K562 (cell line): Measurements from ENCODE around the gene SPTBN4. TPM values are rescaled to one million over a fixed set of nuclear protein-coding genes. Genes with fewer than 3 reads are reported as not detected.
A peak's percentile ranks its signal among the peaks of the same experiment; 100 is the strongest.

Experiments used
- ATF7 ChIP-seq: fragments of 450-650 bp; IDR thresholded peaks from 2 replicates; pipeline ENCODE4 v1.7.1; 2014; ENCODE audit warnings: mild to moderate bottlenecking, moderate library complexity
- BMI1 ChIP-seq: fragments of 150-350 bp; IDR thresholded peaks from 2 replicates; pipeline ENCODE4 v1.6.1; 2014; ENCODE audit warnings: low read length
- CBX1 ChIP-seq: sonication (generic); IDR thresholded peaks from 2 replicates; pipeline ENCODE4 v1.6.1; 2016; ENCODE audit warnings: antibody characterized with exemption, low read depth, mild to moderate bottlenecking
- CSDE1 ChIP-seq, 2 experiments: fragments of 450-650 bp; IDR thresholded peaks; 2 replicates each; pipeline ENCODE4 v1.6.1; 2016; ENCODE audit warnings: mild to moderate bottlenecking in 1 of 2
- CXXC5 ChIP-seq: fragments of 250-450 bp; sonication (Bioruptor Pico); IDR thresholded peaks from 2 replicates; pipeline ENCODE4 v1.8.0; 2022; ENCODE audit warnings: inconsistent platforms, mild to moderate bottlenecking, moderate library complexity
- DACH1 ChIP-seq: fragments of 450-650 bp; IDR thresholded peaks from 2 replicates; pipeline ENCODE4 v1.6.1; 2018; ENCODE audit not compliant: partially characterized antibody
- DNMT1 ChIP-seq: fragments of 450-650 bp; IDR thresholded peaks from 2 replicates; pipeline ENCODE4 v1.6.1; 2016; ENCODE audit warnings: antibody characterized with exemption, mild to moderate bottlenecking
- MAFF ChIP-seq: IDR thresholded peaks from 2 replicates; pipeline ENCODE4 v1.6.1; 2012; ENCODE audit warnings: low read length, improper control_type of control experiment
- MAFG ChIP-seq: fragments of 450-650 bp; conservative IDR thresholded peaks from 2 replicates; pipeline ENCODE4 v1.6.1; 2016; ENCODE audit warnings: missing genetic modification characterization, missing compliant biosample characterization
- MAFK ChIP-seq: IDR thresholded peaks from 2 replicates; pipeline ENCODE4 v1.6.1; 2011; ENCODE audit warnings: low read length, improper control_type of control experiment
- NFE2 ChIP-seq: IDR thresholded peaks from 2 replicates; pipeline ENCODE4 v1.6.1; 2014; ENCODE audit warnings: antibody characterized with exemption, low read depth
- PML ChIP-seq: IDR thresholded peaks from 2 replicates; pipeline ENCODE4 v1.6.1; 2012; ENCODE audit warnings: low read length, inconsistent platforms
- POLR2AphosphoS5 ChIP-seq: IDR thresholded peaks from 2 replicates; pipeline ENCODE4 v1.6.1; 2011; ENCODE audit warnings: mild to moderate bottlenecking, low read depth, low read length, moderate library complexity; ENCODE audit not compliant: control insufficient read depth, insufficient read depth
- SMARCC2 ChIP-seq: fragments of 450-650 bp; IDR thresholded peaks from 2 replicates; pipeline ENCODE4 v1.6.1; 2017; ENCODE audit warnings: antibody characterized with exemption, moderate library complexity, mild to moderate bottlenecking, low read depth
- TGIF2 ChIP-seq: sonication (generic); formaldehyde crosslinking; IDR thresholded peaks from 2 replicates; pipeline ENCODE4 v1.8.1; 2022; ENCODE audit warnings: mild to moderate bottlenecking, missing genetic modification reagents, moderate library complexity
- ZEB2 ChIP-seq: fragments of 450-650 bp; IDR thresholded peaks from 2 replicates; pipeline ENCODE4 v1.6.1; 2016
- ZFP36 ChIP-seq: fragments of 150-350 bp; IDR thresholded peaks from 2 replicates; pipeline ENCODE4 v1.6.1; 2018; ENCODE audit warnings: low read length, low read depth; ENCODE audit not compliant: partially characterized antibody
- polyA plus RNA-seq, 8 experiments: library from polyadenylated mRNA; depleted of rRNA in 4 of 8; stranded (reverse) in 5 of 8; unstranded in 3 of 8; fragments of >200 nt; fragmentation: Nextera tagmentation in 2 of 8; fragmentation: Illumina TruSeq in 1 of 8; extraction: Ambion mirVana in 2 of 8; extraction: Trizol in 1 of 8; gene quantifications; 2 replicates each; pipeline versions ENCODE4 v1.2.1 to v1.2.3, GENCODE V29; 2011 to 2014; ENCODE audit warnings: inconsistent platforms in 1 of 8, missing spikeins in 1 of 8
- total RNA-seq, 7 experiments: library from RNA; depleted of rRNA in 6 of 7; stranded (reverse); fragments of >200 nt in 6 of 7; fragmentation: Illumina TruSeq in 2 of 7; extraction: Trizol in 2 of 7; gene quantifications; 2 replicates each; pipeline versions ENCODE4 v1.2.1 to v1.2.3, GENCODE V29; 2011 to 2021; ENCODE audit warnings: low replicate concordance in 1 of 7
- TF ChIP-seq, protein P1 (sequence below): fragments of 200-800 bp; sonication (Bioruptor generic); IDR thresholded peaks from 2 replicates; pipeline ENCODE4 v1.6.1; 2016; ENCODE audit warnings: missing genetic modification characterization, missing compliant biosample characterization
- TF ChIP-seq, protein P2 (sequence below): fragments of 250-450 bp; sonication (Bioruptor Pico); IDR thresholded peaks from 2 replicates; pipeline ENCODE4 v1.4.0; 2020
- TF ChIP-seq, protein P3 (sequence below): sonication (generic); formaldehyde crosslinking; IDR thresholded peaks from 2 replicates; pipeline ENCODE4 v1.9.0; 2022; ENCODE audit warnings: mild to moderate bottlenecking, missing genetic modification reagents
- TF ChIP-seq, protein P4 (sequence below): fragments of 250-450 bp; sonication (Bioruptor Pico); IDR thresholded peaks from 2 replicates; pipeline ENCODE4 v1.4.0; 2020; ENCODE audit warnings: mild to moderate bottlenecking, moderate library complexity, borderline replicate concordance

Gene SPTBN4
- total and polyA plus RNA-seq, 9 of the 15 experiments (the other 6 are each of a cell fraction or from before 2014, with no cell fraction given), result 0.01 to 1.5 (median 0.86) TPM

DNA sequence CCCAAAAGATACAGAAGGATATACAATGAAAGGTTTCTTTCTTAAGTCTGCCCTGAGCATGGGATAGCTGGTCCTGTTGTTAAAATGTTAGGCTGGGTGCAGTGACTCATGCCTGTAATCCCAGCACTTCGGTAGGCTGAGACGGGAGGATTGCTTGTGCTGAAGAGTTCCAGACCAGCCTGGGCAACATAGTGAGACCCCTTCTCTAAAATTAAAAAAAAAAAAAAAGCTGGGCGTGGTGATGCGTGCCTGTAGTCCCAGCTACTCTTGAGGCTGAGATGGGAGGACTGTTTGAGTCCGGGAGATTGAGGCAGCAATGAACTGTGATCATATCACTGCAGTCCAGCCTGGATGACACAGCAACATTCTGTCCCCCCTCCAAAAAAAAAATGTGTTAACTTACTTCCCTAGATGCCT is 57.3 kb downstream of the SPTBN4 start (continued):
- TF ChIP-seq, protein P1, sequence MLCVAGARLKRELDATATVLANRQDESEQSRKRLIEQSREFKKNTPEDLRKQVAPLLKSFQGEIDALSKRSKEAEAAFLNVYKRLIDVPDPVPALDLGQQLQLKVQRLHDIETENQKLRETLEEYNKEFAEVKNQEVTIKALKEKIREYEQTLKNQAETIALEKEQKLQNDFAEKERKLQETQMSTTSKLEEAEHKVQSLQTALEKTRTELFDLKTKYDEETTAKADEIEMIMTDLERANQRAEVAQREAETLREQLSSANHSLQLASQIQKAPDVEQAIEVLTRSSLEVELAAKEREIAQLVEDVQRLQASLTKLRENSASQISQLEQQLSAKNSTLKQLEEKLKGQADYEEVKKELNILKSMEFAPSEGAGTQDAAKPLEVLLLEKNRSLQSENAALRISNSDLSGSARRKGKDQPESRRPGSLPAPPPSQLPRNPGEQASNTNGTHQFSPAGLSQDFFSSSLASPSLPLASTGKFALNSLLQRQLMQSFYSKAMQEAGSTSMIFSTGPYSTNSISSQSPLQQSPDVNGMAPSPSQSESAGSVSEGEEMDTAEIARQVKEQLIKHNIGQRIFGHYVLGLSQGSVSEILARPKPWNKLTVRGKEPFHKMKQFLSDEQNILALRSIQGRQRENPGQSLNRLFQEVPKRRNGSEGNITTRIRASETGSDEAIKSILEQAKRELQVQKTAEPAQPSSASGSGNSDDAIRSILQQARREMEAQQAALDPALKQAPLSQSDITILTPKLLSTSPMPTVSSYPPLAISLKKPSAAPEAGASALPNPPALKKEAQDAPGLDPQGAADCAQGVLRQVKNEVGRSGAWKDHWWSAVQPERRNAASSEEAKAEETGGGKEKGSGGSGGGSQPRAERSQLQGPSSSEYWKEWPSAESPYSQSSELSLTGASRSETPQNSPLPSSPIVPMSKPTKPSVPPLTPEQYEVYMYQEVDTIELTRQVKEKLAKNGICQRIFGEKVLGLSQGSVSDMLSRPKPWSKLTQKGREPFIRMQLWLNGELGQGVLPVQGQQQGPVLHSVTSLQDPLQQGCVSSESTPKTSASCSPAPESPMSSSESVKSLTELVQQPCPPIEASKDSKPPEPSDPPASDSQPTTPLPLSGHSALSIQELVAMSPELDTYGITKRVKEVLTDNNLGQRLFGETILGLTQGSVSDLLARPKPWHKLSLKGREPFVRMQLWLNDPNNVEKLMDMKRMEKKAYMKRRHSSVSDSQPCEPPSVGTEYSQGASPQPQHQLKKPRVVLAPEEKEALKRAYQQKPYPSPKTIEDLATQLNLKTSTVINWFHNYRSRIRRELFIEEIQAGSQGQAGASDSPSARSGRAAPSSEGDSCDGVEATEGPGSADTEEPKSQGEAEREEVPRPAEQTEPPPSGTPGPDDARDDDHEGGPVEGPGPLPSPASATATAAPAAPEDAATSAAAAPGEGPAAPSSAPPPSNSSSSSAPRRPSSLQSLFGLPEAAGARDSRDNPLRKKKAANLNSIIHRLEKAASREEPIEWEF (CRISPR knock-in tag), result no peak
- TF ChIP-seq ATF7 (peak; percentile 47; the same call in 1 of the 2 replicates), CBX1 (no peak), NFE2 (peak; percentile 97), MAFG (peak; percentile 93), SMARCC2 (0 out of 2 replicates have a peak, but pooled peaks have one; percentile 34), TGIF2 (CRISPR knock-in tag) (no peak), BMI1 (no peak), ZEB2 (no peak; the same call in 1 of the 2 replicates), DACH1 (no peak), ZFP36 (no peak), PML (no peak), MAFF (peak; percentile 90), POLR2AphosphoS5 (no peak), CXXC5 (peak; percentile 52; the same call in 1 of the 2 replicates), CSDE1 (IDR thresholded peaks at IDR 0.05) (no peak), DNMT1 (no peak), MAFK (peak; percentile 83)
- TF ChIP-seq, protein P2, sequence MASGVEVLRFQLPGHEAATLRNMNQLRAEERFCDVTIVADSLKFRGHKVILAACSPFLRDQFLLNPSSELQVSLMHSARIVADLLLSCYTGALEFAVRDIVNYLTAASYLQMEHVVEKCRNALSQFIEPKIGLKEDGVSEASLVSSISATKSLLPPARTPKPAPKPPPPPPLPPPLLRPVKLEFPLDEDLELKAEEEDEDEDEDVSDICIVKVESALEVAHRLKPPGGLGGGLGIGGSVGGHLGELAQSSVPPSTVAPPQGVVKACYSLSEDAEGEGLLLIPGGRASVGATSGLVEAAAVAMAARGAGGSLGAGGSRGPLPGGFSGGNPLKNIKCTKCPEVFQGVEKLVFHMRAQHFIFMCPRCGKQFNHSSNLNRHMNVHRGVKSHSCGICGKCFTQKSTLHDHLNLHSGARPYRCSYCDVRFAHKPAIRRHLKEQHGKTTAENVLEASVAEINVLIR (CRISPR knock-in tag), result no peak
- TF ChIP-seq, protein P3, sequence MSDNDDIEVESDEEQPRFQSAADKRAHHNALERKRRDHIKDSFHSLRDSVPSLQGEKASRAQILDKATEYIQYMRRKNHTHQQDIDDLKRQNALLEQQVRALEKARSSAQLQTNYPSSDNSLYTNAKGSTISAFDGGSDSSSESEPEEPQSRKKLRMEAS, result no peak
- TF ChIP-seq, protein P4, sequence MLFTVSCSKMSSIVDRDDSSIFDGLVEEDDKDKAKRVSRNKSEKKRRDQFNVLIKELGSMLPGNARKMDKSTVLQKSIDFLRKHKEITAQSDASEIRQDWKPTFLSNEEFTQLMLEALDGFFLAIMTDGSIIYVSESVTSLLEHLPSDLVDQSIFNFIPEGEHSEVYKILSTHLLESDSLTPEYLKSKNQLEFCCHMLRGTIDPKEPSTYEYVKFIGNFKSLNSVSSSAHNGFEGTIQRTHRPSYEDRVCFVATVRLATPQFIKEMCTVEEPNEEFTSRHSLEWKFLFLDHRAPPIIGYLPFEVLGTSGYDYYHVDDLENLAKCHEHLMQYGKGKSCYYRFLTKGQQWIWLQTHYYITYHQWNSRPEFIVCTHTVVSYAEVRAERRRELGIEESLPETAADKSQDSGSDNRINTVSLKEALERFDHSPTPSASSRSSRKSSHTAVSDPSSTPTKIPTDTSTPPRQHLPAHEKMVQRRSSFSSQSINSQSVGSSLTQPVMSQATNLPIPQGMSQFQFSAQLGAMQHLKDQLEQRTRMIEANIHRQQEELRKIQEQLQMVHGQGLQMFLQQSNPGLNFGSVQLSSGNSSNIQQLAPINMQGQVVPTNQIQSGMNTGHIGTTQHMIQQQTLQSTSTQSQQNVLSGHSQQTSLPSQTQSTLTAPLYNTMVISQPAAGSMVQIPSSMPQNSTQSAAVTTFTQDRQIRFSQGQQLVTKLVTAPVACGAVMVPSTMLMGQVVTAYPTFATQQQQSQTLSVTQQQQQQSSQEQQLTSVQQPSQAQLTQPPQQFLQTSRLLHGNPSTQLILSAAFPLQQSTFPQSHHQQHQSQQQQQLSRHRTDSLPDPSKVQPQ, result no peak
